Spleen (tissue), 7 donors: Measurements from ENCODE around the gene PTPRM.

Experiments
- CTCF ChIP-seq, 11 experiments: fragments of 200-600 bp in 7 of 11; fragments of 450-650 bp in 4 of 11; sonication (generic) in 4 of 11; IDR thresholded peaks in 8 of 11; conservative IDR thresholded peaks in 3 of 11; 1 replicate in 7 of 11; 2 replicates in 4 of 11; pipeline versions ENCODE4 v1.4.0 to v1.8.0; 2016 to 2021; ENCODE audit warnings: antibody characterized with exemption in 11 of 11, inconsistent platforms in 4 of 11, mild to moderate bottlenecking in 1 of 11
- POLR2A ChIP-seq, 3 donors: fragments of 450-650 bp; IDR thresholded peaks; one replicate each; pipeline ENCODE4 v1.5.1; 2017; ENCODE audit warnings: antibody characterized with exemption in 3 of 3, mild to moderate bottlenecking in 1 of 3
- donor health status: DM: no; HTN: no; CAD: no; lungs with moderate emphysema.
- donor health status: DM: no; HTN: no; CAD: no.
- donor health status: DM: no; HTN: no; CAD: no.

- TF ChIP-seq POLR2A (IDR thresholded peaks at IDR 0.05) (no peak), CTCF (IDR thresholded peaks at IDR 0.05 in 8 of 11, conservative IDR thresholded peaks at IDR 0.05 in 3 of 11) (no peak)
Observed at GRCh38 chr18:8324343-8325065, 757.4 kb downstream of the PTPRM start.
